ENCODE measurements around the gene PDE4D. TPM values are rescaled to one million over a fixed set of nuclear protein-coding genes. Genes with fewer than 3 reads are reported as not detected.

Gene PDE4D
- total RNA-seq, 1 experiment from 2014 or later = 3.3 TPM

- H3K36me3 Mint-ChIP-seq = no peaks in the 10 kb centered on the region
- no peak for ATAC-seq
- no peak for TF ChIP-seq ZNF138 (CRISPR knock-in tag; conservative IDR thresholded peaks at IDR 0.05)
- TF ChIP-seq CREB1 (CRISPR knock-in tag; IDR thresholded peaks at IDR 0.05) = no peak
- TF ChIP-seq ZNF317 (CRISPR knock-in tag; IDR thresholded peaks at IDR 0.05; ENCODE audit: borderline replicate concordance, low read depth) = no peak
- no peak for TF ChIP-seq ZBTB21 (CRISPR knock-in tag; IDR thresholded peaks at IDR 0.05; ENCODE audit: borderline replicate concordance)
- no peak for TF ChIP-seq TEAD1 (CRISPR knock-in tag; IDR thresholded peaks at IDR 0.05)
- TF ChIP-seq RORB (CRISPR knock-in tag; IDR thresholded peaks at IDR 0.05) = no peak
- TF ChIP-seq MYBL2 (CRISPR knock-in tag; IDR thresholded peaks at IDR 0.05) = no peak
- TF ChIP-seq ERG (CRISPR knock-in tag; IDR thresholded peaks at IDR 0.05) = no peak
- TF ChIP-seq TEAD4 (CRISPR knock-in tag; IDR thresholded peaks at IDR 0.05) = no peak
- no peak for TF ChIP-seq ELF4 (CRISPR knock-in tag; IDR thresholded peaks at IDR 0.05; ENCODE audit: low read depth)
- no peak for TF ChIP-seq HMGXB4 (CRISPR knock-in tag; IDR thresholded peaks at IDR 0.05)
- no peak for TF ChIP-seq GABPB1 (CRISPR knock-in tag; IDR thresholded peaks at IDR 0.05)
- H3K4me1 Mint-ChIP-seq = peaks cover 28% of the 10 kb centered on the region
- CTCF ChIA-PET = no interaction called here
- POLR2A ChIA-PET = interaction anchor here (0.6 kb wide), 1 partner anchor 228 kb away, joined by 5 read pairs; no protein-coding TSS in a partner anchor
- H3K9me3 Mint-ChIP-seq = no peaks in the 10 kb centered on the region
- H3K4me3 Mint-ChIP-seq = no peak overlapping the region
- DNase-seq (ENCODE audit: low spot score) = no peak
- no peaks in the 10 kb centered on the region for H3K27me3 Mint-ChIP-seq (ENCODE audit: low read depth)
- H3K27ac Mint-ChIP-seq = no peak overlapping the region
Measured at GRCh38 chr5:59727186-59727585, 166.3 kb downstream of the PDE4D start.

GRCh38 chr5:59725392-59725767 lies 168.1 kb downstream of the PDE4D start:
- H3K27me3 Mint-ChIP-seq (ENCODE audit: low read depth) = no peaks in the 10 kb centered on the region
- H3K9me3 Mint-ChIP-seq = peaks cover 1% of the 10 kb centered on the region
- POLR2A ChIA-PET = no interaction called here
- CTCF ChIA-PET = interaction anchor here (0.9 kb wide), 1 partner anchor 65 kb away, joined by 3 read pairs; no protein-coding TSS in a partner anchor
- no peak overlapping the region for H3K4me3 Mint-ChIP-seq
- H3K36me3 Mint-ChIP-seq = peaks cover 1% of the 10 kb centered on the region; the same call in 1 of the 2 replicates
- peaks cover 42% of the 10 kb centered on the region for H3K4me1 Mint-ChIP-seq
- DNase-seq (ENCODE audit: low spot score) = no peak
- no peak overlapping the region for H3K27ac Mint-ChIP-seq
- no peak for ATAC-seq
- TF ChIP-seq ZNF121 (CRISPR knock-in tag; IDR thresholded peaks at IDR 0.05) = no peak
- TF ChIP-seq MXD4 (CRISPR knock-in tag; IDR thresholded peaks at IDR 0.05; ENCODE audit: borderline replicate concordance) = no peak
- no peak for TF ChIP-seq CREM (CRISPR knock-in tag; IDR thresholded peaks at IDR 0.05)
- TF ChIP-seq ZNF317 (CRISPR knock-in tag; IDR thresholded peaks at IDR 0.05; ENCODE audit: borderline replicate concordance, low read depth) = no peak
- TF ChIP-seq ETV6 (CRISPR knock-in tag; IDR thresholded peaks at IDR 0.05) = no peak
- TF ChIP-seq TP53 (CRISPR knock-in tag; IDR thresholded peaks at IDR 0.05) = no peak
- TF ChIP-seq GRHL2 (CRISPR knock-in tag; IDR thresholded peaks at IDR 0.05; ENCODE audit: insufficient replicate concordance, severe bottlenecking) = no peak
- no peak for TF ChIP-seq KAT7 (CRISPR knock-in tag; IDR thresholded peaks at IDR 0.05; ENCODE audit: borderline replicate concordance)
- TF ChIP-seq PREB (CRISPR knock-in tag; IDR thresholded peaks at IDR 0.05; ENCODE audit: borderline replicate concordance) = no peak
- no peak for TF ChIP-seq NR1H2 (CRISPR knock-in tag; IDR thresholded peaks at IDR 0.05)
- no peak for TF ChIP-seq FOXP4 (CRISPR knock-in tag; IDR thresholded peaks at IDR 0.05)
- no peak for TF ChIP-seq AFF4 (CRISPR knock-in tag; IDR thresholded peaks at IDR 0.05; ENCODE audit: borderline replicate concordance)
- no peak for TF ChIP-seq JAZF1 (CRISPR knock-in tag; IDR thresholded peaks at IDR 0.05)
- TF ChIP-seq MAX (CRISPR knock-in tag; IDR thresholded peaks at IDR 0.05) = no peak
